ENCODE results near the gene OAS3. TPM values are rescaled to one million over a fixed set of nuclear protein-coding genes. Genes with fewer than 3 reads are reported as not detected.

Gene OAS3
- total and polyA plus RNA-seq, 10 of the 15 experiments (the other 5 are each of a cell fraction or from before 2014, with no cell fraction given): 5.1 to 107 (median 18.0) TPM

- peak overlapping the region; percentile 20; the same call in 1 of the 2 replicates for H3K9ac ChIP-seq (ENCODE audit: control insufficient read depth, insufficient read depth, low read length)
- SMC1A ChIA-PET (ENCODE audit: uncharacterized antibody, unreplicated experiment): interaction anchor here (1.0 to 7.6 kb wide), 6 partner anchors 13 to 193 kb away, joined by 3 to 99 read pairs (median 12); partner anchors contain the start of gene OAS1
- peaks cover 30% of the 10 kb centered on the region for H3K9me3 ChIP-seq (replicated peaks; ENCODE audit: control insufficient read depth, insufficient read depth, low read length)
- H3K4me1 ChIP-seq (ENCODE audit: control insufficient read depth, insufficient read depth, low read length): peaks cover 13% of the 10 kb centered on the region
- H4K20me1 ChIP-seq (ENCODE audit: control insufficient read depth, insufficient read depth): no peaks in the 10 kb centered on the region
- RAD21 ChIA-PET (ENCODE audit: unreplicated experiment): interaction anchor here (0.6 to 3.9 kb wide), 3 partner anchors 73 to 160 kb away, joined by 3 to 28 read pairs (median 11); partner anchors contain the start of gene OAS1
- H3K4me3 ChIP-seq: peak overlapping the region; percentile 97
- no peak for TF ChIP-seq SRF (IDR thresholded peaks at IDR 0.05; ENCODE audit: low read depth in 2 of 2, low read length in 2 of 2)
- TF ChIP-seq CREB1 (IDR thresholded peaks at IDR 0.05; ENCODE audit: low read depth): peak; percentile 79
- peak; percentile 49; the same call in 1 of the 3 replicates for TF ChIP-seq POU2F2 (IDR thresholded peaks at IDR 0.05; ENCODE audit: borderline replicate concordance, low read depth, low read length)
- peak; percentile 47; the same call in 1 of the 2 replicates for TF ChIP-seq SPI1 (IDR thresholded peaks at IDR 0.05; ENCODE audit: borderline replicate concordance, insufficient read depth, low read depth, low read length)
- TF ChIP-seq IKZF2 (IDR thresholded peaks at IDR 0.05): peak in 1 of 2 experiments; percentile 30; a peak in 1 of 4 replicates
- TF ChIP-seq SREBF1 (IDR thresholded peaks at IDR 0.05; ENCODE audit: low read length): no peak
- TF ChIP-seq RFX5 (IDR thresholded peaks at IDR 0.05; ENCODE audit: low read depth, low read length): peak; percentile 95
- peak; percentile 49; the same call in 1 of the 2 replicates for TF ChIP-seq CREM (IDR thresholded peaks at IDR 0.05; ENCODE audit: low read depth)
- no peak for TF ChIP-seq CUX1 (IDR thresholded peaks at IDR 0.05; ENCODE audit: insufficient replicate concordance, low read depth, low read length)
- TF ChIP-seq RUNX3 (IDR thresholded peaks at IDR 0.05; ENCODE audit: low read length): peak; percentile 67
- WGBS (ENCODE audit: insufficient coverage, insufficient replicate concordance, low lambda C conversion rate, missing lambda C conversion rate): 12% methylated on average over 4 of the region's 4 CpGs
- intact Hi-C loops (cut with micrococcal nuclease; ENCODE audit: unreplicated experiment) (no loop called here), in situ Hi-C loops (cut with MboI) (no loop called here)
- peak overlapping the region; percentile 100 for H3K27ac ChIP-seq (ENCODE audit: control insufficient read depth, insufficient read depth)
- no peak for FAIRE-seq
- peaks cover 0 to 13% of the 10 kb centered on the region in 2 experiments; a peak in 1 of 4 replicates for H3K36me3 ChIP-seq (ENCODE audit: control insufficient read depth in 2 of 2, insufficient read depth in 2 of 2, low read length in 1 of 2)
- H2AFZ ChIP-seq (ENCODE audit: control insufficient read depth, low read depth, low read length): no peak overlapping the region
- CTCF ChIA-PET: interaction anchor here (0.6 to 2.1 kb wide), 8 partner anchors 10 to 201 kb away, joined by 3 to 13 read pairs (median 4); no protein-coding TSS in a partner anchor
- POLR2A ChIA-PET: interaction anchor here (0.8 to 5.1 kb wide), 3 partner anchors 21 to 73 kb away, joined by 3 to 69 read pairs (median 4); partner anchors contain the start of gene OAS1
- ATAC-seq: no peak
- H3K4me2 ChIP-seq (ENCODE audit: control insufficient read depth, insufficient read depth): peak overlapping the region; percentile 99
- DNase-seq (ENCODE audit: low read depth, low spot score): no peak
- no TSS peak for BruUV-seq (replicated peaks)
- no peaks in the 10 kb centered on the region for H3K27me3 ChIP-seq (replicated peaks in 1 of 2; ENCODE audit: control insufficient read depth in 2 of 2, insufficient read depth in 2 of 2, low read length in 1 of 2)
- H3K79me2 ChIP-seq (ENCODE audit: control insufficient read depth, insufficient read depth, low read length): peaks cover 82% of the 10 kb centered on the region
Observed at GRCh38 chr12:112980491-112981158, 42.4 kb downstream of the OAS3 start.
